ENCODE data around the gene KRT36.

- TF ChIP-seq EZH2 (IDR thresholded peaks at IDR 0.05; ENCODE audit: low read length, unreplicated experiment) (no peak), CTCF (conservative IDR thresholded peaks at IDR 0.05; ENCODE audit: low read depth, low read length) (no peak), EZH2phosphoT487 (IDR thresholded peaks at IDR 0.05; ENCODE audit: borderline replicate concordance, low read length) (no peak)
Observed at GRCh38 chr17:41437254-41437653, 52.5 kb downstream of the KRT36 start.
